Activated naive CD8-positive, alpha-beta T cell treated with anti-CD3 and anti-CD28 coated beads, Interleukin-2, amount 10 ng/mL, durations not matched to agents 7 days and 5 days (primary cell): ENCODE data around the gene SUN2. TPM values are rescaled to one million over a fixed set of nuclear protein-coding genes. Genes with fewer than 3 reads are reported as not detected.

Source experiments
- total RNA-seq, 2 experiments: library from RNA; stranded (reverse); gene quantifications; one replicate each; pipeline ENCODE4 v1.2.3, GENCODE V29; 2021

The SUN2 gene
- total RNA-seq, 2 experiments from 2014 or later: 607 to 626 TPM

Other genes starting within 250 kb of the SUN2 start
- 100 to 1,000 TPM; 667 to 710 TPM for gene DDX17, start 249.7 kb downstream of the SUN2 start, total RNA-seq
- gene DMC1, start 185.8 kb downstream of the SUN2 start, total RNA-seq: 10 to 100 TPM in 1 of 2 experiments, 1 to 10 TPM in 1; 8.3 to 13.2 TPM
- gene FAM227A, start 99.6 kb downstream of the SUN2 start, total RNA-seq: under 1 TPM; 0.23 to 0.36 TPM
- gene CBY1, start 99.4 kb downstream of the SUN2 start, total RNA-seq: 10 to 100 TPM; 20.1 to 22.4 TPM
- gene TOMM22, start 74.0 kb downstream of the SUN2 start, total RNA-seq: 10 to 100 TPM; 58.7 to 60.4 TPM
- 10 to 100 TPM; 59.1 to 61.6 TPM for gene JOSD1, start 55.1 kb downstream of the SUN2 start, total RNA-seq
- gene GTPBP1, start 50.1 kb downstream of the SUN2 start, total RNA-seq: 10 to 100 TPM; 98.6 TPM
- 10 to 100 TPM in 1 of 2 experiments, 1 to 10 TPM in 1; 9.3 to 12.0 TPM for gene DNAL4, start 38.1 kb upstream of the SUN2 start, total RNA-seq
- gene NPTXR, start 88.0 kb upstream of the SUN2 start, total RNA-seq: 1 to 10 TPM; 5.9 to 6.8 TPM
- gene CBX6, start 116.2 kb upstream of the SUN2 start, total RNA-seq: 10 to 100 TPM; 66.0 to 66.4 TPM
- gene APOBEC3A, start 201.6 kb upstream of the SUN2 start, total RNA-seq: not detected
- gene APOBEC3B, start 226.3 kb upstream of the SUN2 start, total RNA-seq: 1 to 10 TPM; 7.1 to 7.2 TPM